ENCODE measurements around the gene C10orf62.
A peak's percentile ranks its signal among the peaks of the same experiment; 100 is the strongest.

The C10orf62 gene, protein sequence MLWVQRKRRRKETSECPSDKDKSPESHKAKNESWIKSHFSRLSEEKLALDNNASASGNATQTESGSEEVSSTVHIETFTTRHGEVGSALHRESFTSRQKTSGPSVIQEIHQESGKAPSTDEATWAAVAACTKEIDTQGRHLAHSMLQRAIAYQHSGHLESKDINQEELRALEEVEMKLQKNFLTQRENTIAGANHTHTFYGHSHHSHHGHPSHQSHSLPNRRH

GRCh38 chr10:97589479-97589878 lies at the start of gene C10orf62:
Gene C10orf62 (plus strand): TSS chr10:97589721. CDS start chr10:97589898, 177 bp downstream.
- TF ChIP-seq, protein P1, sequence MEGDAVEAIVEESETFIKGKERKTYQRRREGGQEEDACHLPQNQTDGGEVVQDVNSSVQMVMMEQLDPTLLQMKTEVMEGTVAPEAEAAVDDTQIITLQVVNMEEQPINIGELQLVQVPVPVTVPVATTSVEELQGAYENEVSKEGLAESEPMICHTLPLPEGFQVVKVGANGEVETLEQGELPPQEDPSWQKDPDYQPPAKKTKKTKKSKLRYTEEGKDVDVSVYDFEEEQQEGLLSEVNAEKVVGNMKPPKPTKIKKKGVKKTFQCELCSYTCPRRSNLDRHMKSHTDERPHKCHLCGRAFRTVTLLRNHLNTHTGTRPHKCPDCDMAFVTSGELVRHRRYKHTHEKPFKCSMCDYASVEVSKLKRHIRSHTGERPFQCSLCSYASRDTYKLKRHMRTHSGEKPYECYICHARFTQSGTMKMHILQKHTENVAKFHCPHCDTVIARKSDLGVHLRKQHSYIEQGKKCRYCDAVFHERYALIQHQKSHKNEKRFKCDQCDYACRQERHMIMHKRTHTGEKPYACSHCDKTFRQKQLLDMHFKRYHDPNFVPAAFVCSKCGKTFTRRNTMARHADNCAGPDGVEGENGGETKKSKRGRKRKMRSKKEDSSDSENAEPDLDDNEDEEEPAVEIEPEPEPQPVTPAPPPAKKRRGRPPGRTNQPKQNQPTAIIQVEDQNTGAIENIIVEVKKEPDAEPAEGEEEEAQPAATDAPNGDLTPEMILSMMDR (IDR thresholded peaks at IDR 0.05; ENCODE audit: low read depth, low read length): no peak
- no peak for DNase-seq (ENCODE audit: extremely low read depth, low read depth)

- TF ChIP-seq, protein P1 (IDR thresholded peaks at IDR 0.05; ENCODE audit: low read depth, low read length): no peak
- no peak for DNase-seq (ENCODE audit: extremely low read depth, low read depth)
Observed at GRCh38 chr10:97540669-97541500, 48.6 kb upstream of the C10orf62 start.

DNA sequence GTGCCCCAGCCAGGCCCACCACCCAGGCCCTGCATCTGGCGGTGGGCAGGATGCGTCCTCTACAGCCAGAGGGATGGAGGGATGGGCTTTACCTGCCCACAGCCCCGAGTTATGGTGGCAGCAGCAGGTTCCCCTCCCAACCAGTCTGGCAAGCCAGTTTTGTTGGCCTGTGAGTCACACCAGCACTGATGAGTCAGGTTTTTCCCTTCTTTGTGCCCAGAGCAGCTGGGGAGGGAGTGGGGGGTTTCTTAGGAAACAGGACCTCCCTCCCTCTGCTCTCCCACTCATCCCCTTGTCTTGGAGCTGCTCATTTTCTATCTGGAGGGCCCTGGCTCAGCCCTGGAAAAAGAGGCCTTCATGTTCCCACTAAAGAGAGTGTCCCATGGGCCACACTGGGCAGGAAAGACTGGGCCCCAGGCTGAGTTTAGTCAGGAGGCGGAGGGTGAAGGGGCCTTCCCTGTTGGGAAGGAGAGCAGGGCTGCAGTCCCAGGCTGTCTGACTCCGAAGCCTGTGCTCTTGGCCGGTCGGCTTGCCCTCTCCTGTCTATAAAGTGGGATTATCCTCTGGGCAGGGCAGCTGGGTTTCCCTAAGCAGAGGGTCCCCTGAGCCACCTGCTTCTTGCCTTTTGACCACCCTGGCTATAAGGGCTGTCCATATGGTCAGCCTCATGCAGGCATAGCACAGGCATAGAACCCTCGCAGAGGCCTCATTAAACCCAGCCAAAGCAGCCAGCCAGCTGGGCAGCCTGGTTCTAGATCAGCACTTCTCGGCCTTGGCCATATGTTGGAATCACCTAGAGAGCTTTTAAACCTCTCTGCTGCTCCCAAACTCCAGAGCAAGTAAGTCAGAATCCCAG lies 47.1 kb upstream of the C10orf62 start:
- DNase-seq (ENCODE audit: extremely low read depth, low read depth): peak; percentile 69
- TF ChIP-seq, protein P1 (IDR thresholded peaks at IDR 0.05; ENCODE audit: low read depth, low read length): no peak

DNA sequence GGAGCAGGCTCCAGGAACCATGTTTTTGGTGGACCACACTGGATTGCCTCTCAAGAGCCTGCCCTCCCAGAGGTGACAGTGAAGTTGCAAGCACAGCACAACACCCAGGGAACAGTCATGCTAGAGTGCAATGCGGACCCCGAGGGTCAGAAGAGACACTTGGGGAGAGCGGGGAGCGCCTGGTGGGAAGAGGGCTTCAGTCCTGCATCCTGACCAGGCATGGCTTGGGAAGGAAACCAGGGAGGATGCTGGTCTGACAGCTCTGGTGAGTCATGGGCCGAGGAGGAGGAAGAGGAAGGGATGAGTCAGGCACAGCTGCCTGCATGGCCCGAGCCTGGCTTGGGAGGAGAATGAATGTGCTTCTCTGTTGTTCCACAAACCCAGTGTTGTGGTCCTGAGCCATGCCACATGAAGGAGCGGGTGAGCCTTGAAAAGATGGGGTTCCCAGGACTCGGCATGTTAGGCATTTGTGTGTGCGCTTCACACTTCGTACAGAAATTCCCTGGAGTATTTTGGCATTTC lies 46.4 kb upstream of the C10orf62 start:
- TF ChIP-seq, protein P1 (IDR thresholded peaks at IDR 0.05; ENCODE audit: low read depth, low read length): no peak
- peak; percentile 65 for DNase-seq (ENCODE audit: extremely low read depth, low read depth)

DNA sequence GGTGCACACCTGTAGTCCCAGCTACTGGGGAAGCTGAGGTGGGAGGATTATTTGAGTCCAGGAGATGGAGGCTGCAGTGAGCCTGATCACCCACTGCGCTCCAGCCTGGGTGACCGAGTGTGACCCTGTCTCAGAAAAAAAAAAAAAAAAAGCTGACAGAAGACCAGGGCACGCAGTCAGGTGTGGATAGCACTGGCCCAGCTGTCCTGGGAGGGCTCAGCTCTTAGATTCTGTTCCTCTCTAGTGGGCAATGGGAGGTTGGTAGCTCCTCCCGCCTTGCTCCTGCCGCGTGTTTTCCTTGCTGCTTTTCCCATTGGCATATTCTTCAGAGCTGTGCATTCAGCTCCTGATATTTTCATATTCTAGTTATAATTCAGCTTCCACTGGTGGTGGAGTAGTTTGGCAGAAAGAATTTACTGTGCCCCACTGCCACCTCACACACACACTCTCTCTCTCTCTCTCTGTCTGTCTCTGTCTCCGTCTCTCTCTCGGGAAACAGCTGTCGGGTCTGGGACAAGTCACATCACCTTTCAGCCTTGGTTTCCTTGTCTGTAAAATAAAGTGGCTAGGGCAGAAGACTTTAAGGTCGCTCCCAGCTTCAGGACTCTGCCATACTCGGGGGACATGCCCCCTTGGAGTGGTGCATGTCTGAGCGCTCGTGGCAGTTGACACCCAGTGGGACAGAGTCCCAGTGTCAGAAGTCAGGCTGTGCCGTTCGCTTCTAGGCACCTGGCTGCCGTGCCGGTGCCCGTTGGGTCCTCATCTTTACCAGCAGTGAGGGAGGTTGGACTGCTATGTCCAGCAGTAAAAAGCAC lies 42.9 kb upstream of the C10orf62 start:
- TF ChIP-seq, protein P1 (IDR thresholded peaks at IDR 0.05; ENCODE audit: low read depth, low read length): no peak

GRCh38 chr10:97547271-97547600 lies 42.3 kb upstream of the C10orf62 start:
- TF ChIP-seq, protein P1 (IDR thresholded peaks at IDR 0.05; ENCODE audit: low read depth, low read length): no peak
- no peak for DNase-seq (ENCODE audit: extremely low read depth, low read depth)

More for the DNA sequence above, 42.9 kb upstream of the C10orf62 start:
- DNase-seq (ENCODE audit: extremely low read depth, low read depth): no peak
